Lung (tissue), 12 donors: ENCODE data around the gene SLC38A10. TPM values are rescaled to one million over a fixed set of nuclear protein-coding genes. Genes with fewer than 3 reads are reported as not detected.

Experiments used
- ATAC-seq: fragments of 200-7000 bp; cut with Tn5 transposase; one replicate; pipeline ENCODE4 v1.9.1; 2020; ENCODE audit warnings: moderate number of reproducible peaks; ENCODE audit not compliant: insufficient read depth, low FRiP score
- DNase-seq, 3 donors: peaks; one replicate each; pipeline ENCODE4 v3.0.0-alpha.2; 2013 to 2017
- H3K27ac ChIP-seq, 2 donors: one replicate each; pipeline ENCODE4 v1.5.1; 2013; ENCODE audit warnings: mild to moderate bottlenecking in 2 of 2, moderate library complexity in 2 of 2, control low read depth in 1 of 2, inconsistent platforms in 1 of 2, low read depth in 1 of 2, low read length in 1 of 2
- H3K27me3 ChIP-seq, 3 donors: one replicate each; pipeline ENCODE4 v1.5.1; 2013; ENCODE audit warnings: low read length in 2 of 3; ENCODE audit not compliant: control insufficient read depth in 3 of 3, insufficient read depth in 3 of 3
- H3K36me3 ChIP-seq, 4 donors: one replicate each; pipeline ENCODE4 v1.5.1; 2013; ENCODE audit warnings: low read length in 4 of 4, mild to moderate bottlenecking in 1 of 4, moderate library complexity in 1 of 4; ENCODE audit not compliant: control insufficient read depth in 4 of 4, insufficient read depth in 4 of 4
- H3K4me1 ChIP-seq, 5 donors: one replicate each; pipeline ENCODE4 v1.5.1; 2013; ENCODE audit warnings: low read length in 5 of 5, mild to moderate bottlenecking in 2 of 5, moderate library complexity in 1 of 5; ENCODE audit not compliant: control insufficient read depth in 5 of 5, insufficient read depth in 5 of 5
- H3K4me3 ChIP-seq: one replicate; pipeline ENCODE4 v1.5.1; 2013; ENCODE audit warnings: mild to moderate bottlenecking, control low read depth, moderate library complexity
- H3K9ac ChIP-seq, 2 donors: one replicate each; pipeline ENCODE4 v1.5.1; 2013; ENCODE audit warnings: low read length in 2 of 2, control low read depth in 1 of 2; ENCODE audit not compliant: insufficient read depth in 1 of 2
- H3K9me3 ChIP-seq, 4 donors: one replicate each; pipeline ENCODE4 v1.5.1; 2013; ENCODE audit warnings: low read length in 3 of 4, mild to moderate bottlenecking in 1 of 4, moderate library complexity in 1 of 4; ENCODE audit not compliant: control insufficient read depth in 4 of 4, insufficient read depth in 3 of 4
- CTCF ChIP-seq: IDR thresholded peaks from 2 replicates; pipeline ENCODE4 v1.5.1; 2012; ENCODE audit warnings: mild to moderate bottlenecking; ENCODE audit errors: control extremely low read depth, extremely low read depth
- WGBS, 2 donors: extraction: QIAGEN DNeasy Blood & Tissue Kit; methylation state at CpG; one replicate each; pipeline ENCODE4 v1.1.7; 2013; 5-methylcytosine and 5-hydroxymethylcytosine counted together
- polyA plus RNA-seq, 2 donors: library from polyadenylated mRNA; stranded (reverse); fragments of 200-250 nt; gene quantifications; one replicate each; pipeline ENCODE4 v1.2.1, GENCODE V29; 2013
- total RNA-seq, 2 donors: library from RNA; depleted of rRNA in 1 of 2; stranded (reverse); fragments of >200 nt in 1 of 2; gene quantifications; one replicate each; pipeline ENCODE4 v1.2.1, GENCODE V29; 2014 to 2021
- donor health status: control.
- donor health status: control.
- donor health status: Bipolar disorder and iron deficiency.
- donor health status: healthy.
- donor health status: DM: yes; HTN: yes; CAD: no.

Gene SLC38A10
- total and polyA plus RNA-seq, 4 donors: 56.0 to 127 (median 82.4) TPM

- Histone ChIP-seq H3K27me3 (no peaks in the 10 kb centered on the region), H3K27ac (no peak overlapping the region), H3K36me3 (no peaks in the 10 kb centered on the region), H3K4me3 (no peak overlapping the region), H3K9ac (no peak overlapping the region), H3K4me1 (peaks cover 0 to 35% (median 9%) of the 10 kb centered on the region in 5 donors), H3K9me3 (no peaks in the 10 kb centered on the region)
- DNase-seq (no peak), ATAC-seq (no peak)
- WGBS, 2 donors: 44 to 67% methylated on average over 14 of the region's 14 CpGs
- TF ChIP-seq CTCF: no peak
Observed at GRCh38 chr17:81325714-81326358, 30.7 kb upstream of the SLC38A10 start.

- H3K9me3 ChIP-seq: no peaks in the 10 kb centered on the region
- no peak for DNase-seq
- no peak overlapping the region for H3K27ac ChIP-seq
- no peak overlapping the region for H3K9ac ChIP-seq
- ATAC-seq: no peak
- no peaks in the 10 kb centered on the region for H3K36me3 ChIP-seq
- WGBS, 2 donors: 77 to 83% methylated on average over 22 of the region's 22 CpGs
- no peaks in the 10 kb centered on the region for H3K27me3 ChIP-seq
- peaks cover 0 to 30% (median 4%) of the 10 kb centered on the region in 5 donors for H3K4me1 ChIP-seq
- TF ChIP-seq CTCF: no peak
- no peak overlapping the region for H3K4me3 ChIP-seq
Observed at GRCh38 chr17:81324851-81325713, 30.0 kb upstream of the SLC38A10 start.

GRCh38 chr17:81324177-81324850, 29.2 kb upstream of the SLC38A10 start:
- no peak overlapping the region for H3K4me3 ChIP-seq
- H3K4me1 ChIP-seq: peaks cover 0 to 30% (median 4%) of the 10 kb centered on the region in 5 donors
- H3K9ac ChIP-seq: no peak overlapping the region
- no peaks in the 10 kb centered on the region for H3K27me3 ChIP-seq
- no peak for DNase-seq
- no peak overlapping the region for H3K27ac ChIP-seq
- TF ChIP-seq CTCF: no peak
- no peak for ATAC-seq
- 80 to 89% methylated on average over 17 of the region's 17 CpGs for WGBS, 2 donors
- H3K9me3 ChIP-seq: no peaks in the 10 kb centered on the region
- H3K36me3 ChIP-seq: no peaks in the 10 kb centered on the region
